Measurements from ENCODE around the gene KLRC3. TPM values are rescaled to one million over a fixed set of nuclear protein-coding genes. Genes with fewer than 3 reads are reported as not detected.
A peak's percentile ranks its signal among the peaks of the same experiment; 100 is the strongest.

Gene KLRC3
- total and polyA plus RNA-seq, 4 donors = 0.22 to 2.6 (median 0.44) TPM; not detected in 1

DNA sequence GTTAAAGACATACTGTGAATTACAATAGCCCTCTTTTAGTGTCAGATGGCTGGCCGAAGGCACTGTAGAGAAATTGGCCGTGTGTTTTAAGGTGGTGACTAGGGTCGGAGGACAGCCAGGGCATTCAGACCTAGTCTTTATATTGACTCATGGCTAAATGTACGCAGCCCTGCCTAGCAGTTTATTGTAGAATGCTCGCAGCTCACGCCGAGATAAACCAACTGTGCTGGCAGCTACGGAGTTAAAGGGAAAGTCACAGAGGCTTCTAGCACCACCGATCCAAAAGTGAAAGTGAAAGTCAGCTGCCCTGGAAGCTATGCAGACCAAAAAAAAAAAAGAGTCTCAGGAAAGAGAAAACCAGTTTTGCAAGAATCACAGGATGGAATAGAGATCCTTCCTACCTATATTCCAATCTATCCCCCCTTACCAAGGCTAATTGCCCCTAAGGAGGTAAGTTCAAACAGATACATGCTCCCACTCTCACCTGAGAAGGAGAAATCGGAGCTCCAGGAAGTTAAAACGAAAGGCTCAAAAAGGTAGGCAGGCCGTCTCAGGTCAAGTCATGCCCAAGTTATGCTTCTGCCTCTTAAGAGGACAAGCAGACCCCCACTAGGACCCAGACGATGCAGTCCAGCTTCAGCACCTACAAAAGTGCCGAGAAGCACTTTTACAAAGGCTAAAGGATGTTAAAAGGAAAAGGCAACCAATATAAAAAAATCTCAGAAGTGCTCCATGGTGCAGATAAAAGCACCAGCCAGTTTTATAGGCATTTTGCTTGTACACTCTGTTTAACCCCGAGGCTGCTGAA is 55.4 kb downstream of the KLRC3 start:
- peak overlapping the region; percentile 71 to 99 for H3K27ac ChIP-seq (ENCODE audit: low read depth in 1 of 2, low read length in 1 of 2)
- no peaks in the 10 kb centered on the region for H3K36me3 ChIP-seq (ENCODE audit: control insufficient read depth in 4 of 4, insufficient read depth in 4 of 4, low read length in 4 of 4)
- peak; percentile 69 for ATAC-seq (ENCODE audit: insufficient read depth, low FRiP score)
- WGBS, 2 donors = 1 to 2% methylated on average over 15 of the region's 15 CpGs
- TF ChIP-seq, protein P1, sequence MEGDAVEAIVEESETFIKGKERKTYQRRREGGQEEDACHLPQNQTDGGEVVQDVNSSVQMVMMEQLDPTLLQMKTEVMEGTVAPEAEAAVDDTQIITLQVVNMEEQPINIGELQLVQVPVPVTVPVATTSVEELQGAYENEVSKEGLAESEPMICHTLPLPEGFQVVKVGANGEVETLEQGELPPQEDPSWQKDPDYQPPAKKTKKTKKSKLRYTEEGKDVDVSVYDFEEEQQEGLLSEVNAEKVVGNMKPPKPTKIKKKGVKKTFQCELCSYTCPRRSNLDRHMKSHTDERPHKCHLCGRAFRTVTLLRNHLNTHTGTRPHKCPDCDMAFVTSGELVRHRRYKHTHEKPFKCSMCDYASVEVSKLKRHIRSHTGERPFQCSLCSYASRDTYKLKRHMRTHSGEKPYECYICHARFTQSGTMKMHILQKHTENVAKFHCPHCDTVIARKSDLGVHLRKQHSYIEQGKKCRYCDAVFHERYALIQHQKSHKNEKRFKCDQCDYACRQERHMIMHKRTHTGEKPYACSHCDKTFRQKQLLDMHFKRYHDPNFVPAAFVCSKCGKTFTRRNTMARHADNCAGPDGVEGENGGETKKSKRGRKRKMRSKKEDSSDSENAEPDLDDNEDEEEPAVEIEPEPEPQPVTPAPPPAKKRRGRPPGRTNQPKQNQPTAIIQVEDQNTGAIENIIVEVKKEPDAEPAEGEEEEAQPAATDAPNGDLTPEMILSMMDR (IDR thresholded peaks at IDR 0.05; ENCODE audit: control extremely low read depth, extremely low read depth) = no peak
- H3K9ac ChIP-seq (ENCODE audit: insufficient read depth in 1 of 2, low read length in 2 of 2) = peak overlapping the region; percentile 74 to 100
- no peaks in the 10 kb centered on the region for H3K9me3 ChIP-seq (ENCODE audit: control insufficient read depth in 4 of 4, insufficient read depth in 3 of 4, low read length in 3 of 4)
- DNase-seq = peak; percentile 87 to 97 (median 96)
- peak overlapping the region; percentile 72 for H3K4me3 ChIP-seq
- no peaks in the 10 kb centered on the region for H3K27me3 ChIP-seq (ENCODE audit: control insufficient read depth in 3 of 3, insufficient read depth in 3 of 3, low read length in 2 of 3)
- H3K4me1 ChIP-seq (ENCODE audit: control insufficient read depth in 5 of 5, insufficient read depth in 5 of 5, low read length in 5 of 5) = peaks cover 4 to 50% (median 23%) of the 10 kb centered on the region in 5 donors

DNA sequence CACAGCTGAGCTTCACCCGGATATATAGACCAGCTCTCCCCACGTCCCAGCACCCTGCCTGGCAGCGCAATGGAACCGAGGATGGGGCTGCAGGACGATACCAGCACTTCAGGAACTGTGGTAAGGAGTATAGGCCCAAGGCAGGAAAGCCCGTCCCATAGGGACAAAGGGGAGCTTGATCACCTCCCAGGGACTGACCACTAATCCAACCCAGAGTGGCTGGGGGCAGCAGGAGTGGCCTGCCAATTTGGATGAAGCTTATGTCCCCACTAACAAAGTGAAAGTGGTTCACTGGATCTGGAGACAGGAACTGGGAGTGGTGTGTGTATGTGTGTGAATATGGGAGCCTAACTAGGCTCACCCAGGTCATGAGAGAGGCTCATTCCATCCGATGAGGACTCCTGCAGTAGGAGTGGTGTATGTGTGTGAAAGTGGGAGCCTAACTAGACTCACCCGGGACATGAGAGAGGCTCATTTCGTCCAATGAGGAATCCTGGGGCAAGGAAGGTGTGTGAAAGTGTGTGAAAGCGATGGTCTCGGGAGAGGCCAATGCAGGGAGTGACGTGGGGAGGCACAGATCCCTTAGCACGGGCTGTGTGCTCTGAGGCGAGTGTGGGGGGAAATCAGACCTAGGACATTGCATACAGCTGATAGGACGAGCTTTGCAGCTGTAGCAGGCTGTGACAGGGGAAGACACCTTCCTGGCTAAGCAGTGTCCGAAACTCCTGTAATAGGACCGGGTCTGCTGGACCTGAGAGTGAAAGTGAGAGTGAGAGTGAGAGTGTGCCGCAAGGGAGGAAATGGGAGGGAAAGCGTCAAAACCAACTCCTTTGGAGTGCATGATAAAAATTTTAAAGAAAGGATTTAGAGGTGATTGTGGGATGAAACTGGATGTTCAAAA is 56.2 kb downstream of the KLRC3 start:
- no peaks in the 10 kb centered on the region for H3K36me3 ChIP-seq (ENCODE audit: control insufficient read depth in 4 of 4, insufficient read depth in 4 of 4, low read length in 4 of 4)
- peak overlapping the region; percentile 74 to 100 for H3K9ac ChIP-seq (ENCODE audit: insufficient read depth in 1 of 2, low read length in 2 of 2)
- peak overlapping the region; percentile 71 to 99 for H3K27ac ChIP-seq (ENCODE audit: low read depth in 1 of 2, low read length in 1 of 2)
- ATAC-seq (ENCODE audit: insufficient read depth, low FRiP score) (peak; percentile 67), DNase-seq (peak; percentile 63 to 86 (median 77))
- H3K4me3 ChIP-seq = peak overlapping the region; percentile 72
- H3K27me3 ChIP-seq (ENCODE audit: control insufficient read depth in 3 of 3, insufficient read depth in 3 of 3, low read length in 2 of 3) = no peaks in the 10 kb centered on the region
- H3K4me1 ChIP-seq (ENCODE audit: control insufficient read depth in 5 of 5, insufficient read depth in 5 of 5, low read length in 5 of 5) = peaks cover 4 to 50% (median 23%) of the 10 kb centered on the region in 5 donors
- TF ChIP-seq, protein P1 (IDR thresholded peaks at IDR 0.05; ENCODE audit: control extremely low read depth, extremely low read depth) = no peak
- H3K9me3 ChIP-seq (ENCODE audit: control insufficient read depth in 4 of 4, insufficient read depth in 3 of 4, low read length in 3 of 4) = no peaks in the 10 kb centered on the region
- 20 to 24% methylated on average over 19 of the region's 19 CpGs for WGBS, 2 donors

DNA sequence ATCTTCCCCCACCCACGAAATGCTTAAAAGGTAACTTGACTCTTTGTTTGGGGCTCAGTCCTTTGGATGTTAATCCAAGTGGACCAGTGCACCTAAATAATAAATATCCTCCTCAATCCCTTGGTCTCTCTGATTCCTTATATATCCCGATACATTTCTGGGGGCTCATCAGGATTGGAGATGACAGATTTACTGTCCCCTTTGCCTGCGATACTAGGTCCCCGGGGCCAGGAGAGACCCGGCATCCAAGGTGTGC is 56.8 kb downstream of the KLRC3 start:
- ATAC-seq (ENCODE audit: insufficient read depth, low FRiP score) (no peak), DNase-seq (peak in 2 of 3 donors; percentile 35 to 60)
- Histone ChIP-seq H3K36me3 (ENCODE audit: control insufficient read depth in 4 of 4, insufficient read depth in 4 of 4, low read length in 4 of 4) (no peaks in the 10 kb centered on the region), H3K4me1 (ENCODE audit: control insufficient read depth in 5 of 5, insufficient read depth in 5 of 5, low read length in 5 of 5) (peaks cover 4 to 50% (median 23%) of the 10 kb centered on the region in 5 donors), H3K9ac (ENCODE audit: insufficient read depth in 1 of 2, low read length in 2 of 2) (peak overlapping the region; percentile 74 to 100), H3K9me3 (ENCODE audit: control insufficient read depth in 4 of 4, insufficient read depth in 3 of 4, low read length in 3 of 4) (no peaks in the 10 kb centered on the region), H3K4me3 (no peak overlapping the region), H3K27me3 (ENCODE audit: control insufficient read depth in 3 of 3, insufficient read depth in 3 of 3, low read length in 2 of 3) (no peaks in the 10 kb centered on the region), H3K27ac (ENCODE audit: low read depth in 1 of 2, low read length in 1 of 2) (peak overlapping the region; percentile 71 to 99)
- 80 to 81% methylated on average over 5 of the region's 5 CpGs for WGBS, 2 donors
- TF ChIP-seq, protein P1 (IDR thresholded peaks at IDR 0.05; ENCODE audit: control extremely low read depth, extremely low read depth) = no peak

All from lung (tissue), 12 donors.